Stimulated activated CD4-positive, alpha-beta T cell treated with anti-CD3 and anti-CD28 coated beads, TNF-alpha, amount 100 ng/mL, for 4 hours (primary cell): Measurements from ENCODE around the gene MIB2.

Experiments used
- DNase-seq, 3 experiments: peaks; one replicate each; pipeline ENCODE4 v3.0.0-alpha.2; 2020; ENCODE audit warnings: low read depth in 3 of 3

MIB2 gene

GRCh38 chr1:1614204-1614953 is 921 bp upstream of the MIB2 start:
- DNase-seq: peak in 1 of 3 experiments; percentile 49

GRCh38 chr1:1614954-1615255 is 395 bp upstream of the MIB2 start:
- no peak for DNase-seq

- no peak for DNase-seq
Measured at GRCh38 chr1:1616045-1616790, 918 bp downstream of the MIB2 start.

- no peak for DNase-seq
Measured at GRCh38 chr1:1616838-1617237, 1.5 kb downstream of the MIB2 start.

- no peak for DNase-seq
Measured at GRCh38 chr1:1617516-1617915, 2.2 kb downstream of the MIB2 start.

GRCh38 chr1:1617925-1618324 is 2.6 kb downstream of the MIB2 start:
- DNase-seq: no peak

- DNase-seq: no peak
Measured at GRCh38 chr1:1618396-1619068, 3.2 kb downstream of the MIB2 start.

GRCh38 chr1:1619917-1620361 is 4.6 kb downstream of the MIB2 start:
- no peak for DNase-seq

- no peak for DNase-seq
Measured at GRCh38 chr1:1620433-1621139, 5.3 kb downstream of the MIB2 start.

- DNase-seq: no peak
Measured at GRCh38 chr1:1621173-1622009, 6.1 kb downstream of the MIB2 start.

- DNase-seq: no peak
Measured at GRCh38 chr1:1622010-1622787, 6.9 kb downstream of the MIB2 start.

GRCh38 chr1:1622788-1623094 is 7.4 kb downstream of the MIB2 start:
- DNase-seq: no peak

- DNase-seq: no peak
Measured at GRCh38 chr1:1623181-1623630, 7.9 kb downstream of the MIB2 start.

- no peak for DNase-seq
Measured at GRCh38 chr1:1623631-1624442, 8.5 kb downstream of the MIB2 start.

- DNase-seq: no peak
Measured at GRCh38 chr1:1624443-1625403, 9.4 kb downstream of the MIB2 start.

GRCh38 chr1:1625404-1625775 is 10.1 kb downstream of the MIB2 start:
- DNase-seq: no peak

- DNase-seq: no peak
Measured at GRCh38 chr1:1625824-1626206, 10.5 kb downstream of the MIB2 start.
